CD14-positive monocyte (primary cell): ENCODE data around the gene ATP5IF1. TPM values are rescaled to one million over a fixed set of nuclear protein-coding genes. Genes with fewer than 3 reads are reported as not detected.

Experiments
- DNase-seq, 3 donors: peaks; one replicate each; pipeline ENCODE4 v3.0.0-alpha.2; 2011 to 2022
- H2AFZ ChIP-seq: 2 replicates; pipeline ENCODE4 v1.6.0; 2012; ENCODE audit warnings: mild to moderate bottlenecking, low read depth, low read length, inconsistent platforms; ENCODE audit not compliant: insufficient read depth, poor library complexity, severe bottlenecking
- H3K27ac ChIP-seq, 2 donors: 1 replicate in 1 of 2; 2 replicates in 1 of 2; pipeline ENCODE4 v1.5.1; 2012 to 2013; ENCODE audit warnings: low read length in 2 of 2, control low read depth in 1 of 2, inconsistent platforms in 1 of 2, low read depth in 1 of 2, mild to moderate bottlenecking in 1 of 2
- H3K27me3 ChIP-seq, 2 donors: one replicate each; pipeline versions ENCODE4 v1.6.0 to v1.6.1; 2011 to 2013; ENCODE audit warnings: low read length in 2 of 2; ENCODE audit not compliant: control insufficient read depth in 2 of 2, insufficient read depth in 2 of 2
- H3K36me3 ChIP-seq, 2 donors: replicated peaks in 1 of 2; 1 replicate in 1 of 2; 2 replicates in 1 of 2; pipeline versions ENCODE4 v1.5.1 to v1.6.1; 2012 to 2013; ENCODE audit warnings: low read length in 2 of 2, control low read depth in 1 of 2, inconsistent platforms in 1 of 2, mild to moderate bottlenecking in 1 of 2; ENCODE audit not compliant: insufficient read depth in 2 of 2, control insufficient read depth in 1 of 2
- H3K4me1 ChIP-seq, 2 donors: 1 replicate in 1 of 2; 2 replicates in 1 of 2; pipeline versions ENCODE4 v1.5.1 to v1.6.1; 2012 to 2013; ENCODE audit warnings: low read length in 2 of 2, control low read depth in 1 of 2, inconsistent platforms in 1 of 2, mild to moderate bottlenecking in 1 of 2, moderate library complexity in 1 of 2; ENCODE audit not compliant: insufficient read depth in 2 of 2, control insufficient read depth in 1 of 2
- H3K4me2 ChIP-seq: replicated peaks from 2 replicates; pipeline ENCODE3; 2012; ENCODE audit warnings: low read length, moderate library complexity, mild to moderate bottlenecking; ENCODE audit not compliant: poor library complexity, severe bottlenecking; ENCODE audit errors: extremely low read depth
- H3K4me3 ChIP-seq, 3 experiments: fragments of 200-600 bp in 1 of 3; sonication (generic) in 1 of 3; replicated peaks in 1 of 3; 1 replicate in 2 of 3; 2 replicates in 1 of 3; pipeline ENCODE4 v1.5.1; 2011 to 2013; ENCODE audit warnings: low read length in 3 of 3, mild to moderate bottlenecking in 3 of 3, control low read depth in 2 of 3, low read depth in 2 of 3, inconsistent platforms in 1 of 3, moderate library complexity in 1 of 3
- H3K79me2 ChIP-seq: 2 replicates; pipeline ENCODE4 v1.6.0; 2012; ENCODE audit warnings: mild to moderate bottlenecking, control low read depth, inconsistent platforms, low read length, moderate library complexity; ENCODE audit not compliant: insufficient read depth
- H3K9ac ChIP-seq: 2 replicates; pipeline ENCODE4 v1.6.0; 2017; ENCODE audit warnings: low read length, mild to moderate bottlenecking; ENCODE audit not compliant: insufficient read depth, poor library complexity, severe bottlenecking
- H3K9me3 ChIP-seq, 2 donors: replicated peaks in 1 of 2; 1 replicate in 1 of 2; 2 replicates in 1 of 2; pipeline versions ENCODE4 v1.5.1 to v1.6.1; 2012 to 2013; ENCODE audit warnings: low read length in 2 of 2, control low read depth in 1 of 2; ENCODE audit not compliant: control insufficient read depth in 1 of 2, insufficient read depth in 1 of 2
- H4K20me1 ChIP-seq: 2 replicates; pipeline ENCODE4 v1.6.0; 2012; ENCODE audit warnings: mild to moderate bottlenecking, low read length, control low read depth, moderate library complexity; ENCODE audit not compliant: insufficient read depth
- H3K27ac Mint-ChIP-seq, 7 donors: one replicate each; pipeline ENCODE4 v1.8.0; 2020; ENCODE audit warnings: mild to moderate bottlenecking in 7 of 7, mixed read lengths in 7 of 7, moderate library complexity in 6 of 7, inconsistent platforms in 2 of 7
- H3K27me3 Mint-ChIP-seq, 3 donors: one replicate each; pipeline ENCODE4 v1.8.0; 2021 to 2022; ENCODE audit warnings: low read depth in 3 of 3, mild to moderate bottlenecking in 3 of 3, mixed read lengths in 3 of 3, moderate library complexity in 3 of 3, inconsistent platforms in 1 of 3
- H3K36me3 Mint-ChIP-seq, 2 donors: one replicate each; pipeline ENCODE4 v1.8.0; 2020; ENCODE audit warnings: mixed read lengths in 2 of 2, inconsistent platforms in 1 of 2, mild to moderate bottlenecking in 1 of 2
- H3K4me1 Mint-ChIP-seq: one replicate; pipeline ENCODE4 v1.8.0; 2020; ENCODE audit warnings: mild to moderate bottlenecking, mixed read lengths
- H3K4me3 Mint-ChIP-seq, 2 donors: one replicate each; pipeline ENCODE4 v1.8.0; 2020; ENCODE audit warnings: mild to moderate bottlenecking in 2 of 2, mixed read lengths in 2 of 2, moderate library complexity in 1 of 2
- H3K9me3 Mint-ChIP-seq, 7 donors: one replicate each; pipeline ENCODE4 v1.8.0; 2020 to 2022; ENCODE audit warnings: mixed read lengths in 7 of 7, mild to moderate bottlenecking in 6 of 7, moderate library complexity in 6 of 7, inconsistent platforms in 2 of 7
- WGBS: methylation state at CpG from one replicate; pipeline ENCODE4 v1.1.5; 2013; ENCODE audit warnings: missing lambda C conversion rate; ENCODE audit not compliant: insufficient coverage; 5-methylcytosine and 5-hydroxymethylcytosine counted together
- intact Hi-C, 2 donors: fragments of 100-400 bp; cut with micrococcal nuclease; formaldehyde crosslinking; loops; one replicate each; pipeline versions ENCODE4 v1.15.0 to v1.15.1; 2023
- polyA minus RNA-seq: library from RNA; depleted of rRNA, polyadenylated mRNA; stranded (reverse); fragments of >200 nt; gene quantifications from 2 replicates; pipeline ENCODE4 v1.2.3, GENCODE V29; 2012
- polyA plus RNA-seq, 3 donors: library from polyadenylated mRNA; depleted of rRNA in 1 of 3; unstranded in 2 of 3; stranded (reverse) in 1 of 3; fragments of 300-500 nt in 2 of 3; fragments of >200 nt in 1 of 3; fragmentation: Illumina TruSeq in 2 of 3; gene quantifications; 1 replicate in 2 of 3; 2 replicates in 1 of 3; pipeline ENCODE4 v1.2.3, GENCODE V29; 2012 to 2021
- total RNA-seq, 12 experiments: library from RNA in 1 of 12; stranded (reverse) in 1 of 12; fragments of 120-200 nt in 1 of 12; gene quantifications; one replicate each; pipeline ENCODE4 v1.2.4 and lab custom pipeline; 2013 to 2026; ENCODE audit warnings: mixed read lengths in 6 of 12, inconsistent platforms in 1 of 12
- TF ChIP-seq, protein P1 (sequence below): fragments of 200-600 bp; IDR thresholded peaks from one replicate; pipeline ENCODE4 v1.8.0; 2022; ENCODE audit warnings: antibody characterized with exemption, mild to moderate bottlenecking

The ATP5IF1 gene
- total RNA-seq (2013), result 92.5 TPM
- polyA plus RNA-seq (100 to 1,000 TPM; 118 to 339 (median 296) TPM), polyA minus RNA-seq (17.2 and 45.7 TPM in 2 replicates), total RNA-seq (lab: John Stamatoyannopoulos, UW) (2.6 to 18.1 (median 13.6) reads per million in 11 experiments)

DNA sequence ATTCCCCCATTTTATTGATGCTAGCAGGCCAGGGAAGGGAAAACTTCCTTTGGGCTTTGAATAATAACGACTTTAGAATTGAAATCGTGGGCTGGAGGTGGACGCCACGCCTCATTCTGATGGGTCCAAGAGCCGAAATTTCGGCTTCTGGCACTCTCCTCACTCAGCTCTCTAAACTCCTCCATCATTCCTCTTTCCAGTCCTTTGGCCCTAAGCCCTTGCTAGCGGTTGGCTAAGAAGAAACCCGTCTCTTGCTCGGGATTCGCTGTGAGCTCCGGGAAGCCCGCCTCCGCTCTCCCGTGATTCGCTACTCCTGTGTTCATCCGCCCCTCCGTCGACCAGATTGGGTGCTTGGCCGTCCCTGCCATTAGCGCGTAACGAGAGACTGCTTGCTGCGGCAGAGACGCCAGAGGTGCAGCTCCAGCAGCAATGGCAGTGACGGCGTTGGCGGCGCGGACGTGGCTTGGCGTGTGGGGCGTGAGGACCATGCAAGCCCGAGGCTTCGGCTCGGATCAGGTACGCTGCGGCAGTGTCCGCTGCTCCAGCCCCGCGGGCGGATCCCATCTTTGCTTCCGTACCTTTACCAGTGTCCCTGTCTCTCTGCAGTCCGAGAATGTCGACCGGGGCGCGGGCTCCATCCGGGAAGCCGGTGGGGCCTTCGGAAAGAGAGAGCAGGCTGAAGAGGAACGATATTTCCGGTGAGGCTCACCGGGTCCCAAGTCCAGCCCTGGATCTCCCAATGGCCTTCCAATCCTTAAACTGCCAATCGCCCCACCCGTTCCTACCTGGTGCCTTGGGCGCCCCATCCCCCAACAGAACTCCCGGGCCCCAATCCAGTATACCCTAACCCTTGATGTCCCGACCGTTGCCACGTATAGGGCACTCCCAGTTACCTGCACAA, at the start of gene ATP5IF1:
TSS of gene ATP5IF1 (plus strand) at position 370 of the 901 bp plus-strand sequence. CDS start at position 430, 60 bp downstream.
- no peak within 1 kb of the TSS for H3K4me3 Mint-ChIP-seq
- H3K9ac ChIP-seq, result peak within 1 kb of the TSS; percentile 83
- no peaks in the 10 kb centered on the region for H4K20me1 ChIP-seq
- DNase-seq, result peak; percentile 95 to 98 (median 96)
- peaks cover 51% of the 10 kb centered on the region for H3K79me2 ChIP-seq
- peak within 1 kb of the TSS; percentile 100 for H2AFZ ChIP-seq
- H3K27me3 Mint-ChIP-seq, result no peaks in the 10 kb centered on the region
- TF ChIP-seq, protein P1, sequence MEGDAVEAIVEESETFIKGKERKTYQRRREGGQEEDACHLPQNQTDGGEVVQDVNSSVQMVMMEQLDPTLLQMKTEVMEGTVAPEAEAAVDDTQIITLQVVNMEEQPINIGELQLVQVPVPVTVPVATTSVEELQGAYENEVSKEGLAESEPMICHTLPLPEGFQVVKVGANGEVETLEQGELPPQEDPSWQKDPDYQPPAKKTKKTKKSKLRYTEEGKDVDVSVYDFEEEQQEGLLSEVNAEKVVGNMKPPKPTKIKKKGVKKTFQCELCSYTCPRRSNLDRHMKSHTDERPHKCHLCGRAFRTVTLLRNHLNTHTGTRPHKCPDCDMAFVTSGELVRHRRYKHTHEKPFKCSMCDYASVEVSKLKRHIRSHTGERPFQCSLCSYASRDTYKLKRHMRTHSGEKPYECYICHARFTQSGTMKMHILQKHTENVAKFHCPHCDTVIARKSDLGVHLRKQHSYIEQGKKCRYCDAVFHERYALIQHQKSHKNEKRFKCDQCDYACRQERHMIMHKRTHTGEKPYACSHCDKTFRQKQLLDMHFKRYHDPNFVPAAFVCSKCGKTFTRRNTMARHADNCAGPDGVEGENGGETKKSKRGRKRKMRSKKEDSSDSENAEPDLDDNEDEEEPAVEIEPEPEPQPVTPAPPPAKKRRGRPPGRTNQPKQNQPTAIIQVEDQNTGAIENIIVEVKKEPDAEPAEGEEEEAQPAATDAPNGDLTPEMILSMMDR, result no peak
- H3K4me1 ChIP-seq, result peaks cover 35 to 44% of the 10 kb centered on the region in 2 donors
- H3K9me3 ChIP-seq, result no peaks in the 10 kb centered on the region
- no peaks in the 10 kb centered on the region for H3K9me3 Mint-ChIP-seq
- peak within 1 kb of the TSS; percentile 53 to 86 for H3K27ac ChIP-seq
- intact Hi-C loops, result no loop called here
- H3K27me3 ChIP-seq, result no peaks in the 10 kb centered on the region
- H3K4me3 ChIP-seq, result peak within 1 kb of the TSS; percentile 68 to 94 (median 75)
- H3K36me3 Mint-ChIP-seq, result peaks cover 0 to 2% of the 10 kb centered on the region in 2 donors
- peaks cover 8% of the 10 kb centered on the region for H3K4me1 Mint-ChIP-seq
- peaks cover 0 to 9% of the 10 kb centered on the region in 2 donors for H3K36me3 ChIP-seq
- H3K27ac Mint-ChIP-seq, result no peak within 1 kb of the TSS
- WGBS, result under 1% methylated on average over 56 of the region's 60 CpGs
- peak within 1 kb of the TSS; percentile 87 for H3K4me2 ChIP-seq

DNA sequence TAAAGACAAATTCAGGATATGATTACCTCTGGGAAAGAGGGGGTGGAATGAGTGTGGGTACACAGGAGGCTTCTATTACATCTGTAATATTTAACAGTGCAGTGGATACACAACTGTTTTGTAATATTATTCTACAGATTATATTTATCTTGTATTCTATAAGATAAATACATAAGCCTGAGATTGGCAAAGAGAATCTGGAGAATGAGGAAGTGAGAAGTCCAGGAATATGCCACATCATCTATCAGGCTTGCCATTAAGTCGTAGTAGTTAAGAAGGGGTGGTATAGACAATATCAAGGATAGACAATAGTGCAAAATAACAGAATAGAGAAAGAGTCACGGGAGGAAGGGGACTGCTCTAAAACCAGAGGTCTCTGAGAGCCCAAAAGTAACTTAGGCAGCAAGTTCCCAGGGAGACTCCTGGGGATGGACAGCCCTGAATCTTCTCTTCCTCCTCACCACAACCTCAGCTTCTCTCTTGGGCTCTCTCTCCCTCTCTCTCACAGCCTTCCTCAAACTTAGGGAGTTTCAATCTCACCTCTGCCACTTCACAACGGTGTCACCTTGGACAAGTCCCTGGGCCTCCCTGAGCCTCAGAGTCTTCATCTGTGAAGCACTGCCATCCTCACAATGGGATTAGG, 45.5 kb upstream of the ATP5IF1 start:
- intact Hi-C loops, result no loop called here
- H3K27ac Mint-ChIP-seq, result peak overlapping the region; percentile 86 to 95 (median 93)
- peaks cover 0 to 2% (median 1%) of the 10 kb centered on the region in 3 donors for H3K27me3 Mint-ChIP-seq
- Histone ChIP-seq H3K27ac (peak overlapping the region; percentile 75 to 78), H3K36me3 (peaks cover 0 to 10% of the 10 kb centered on the region in 2 donors), H3K79me2 (no peaks in the 10 kb centered on the region), H2AFZ (peak overlapping the region; percentile 69), H3K4me3 (peak overlapping the region in 1 of 3 experiments; percentile 40), H3K4me1 (peaks cover 18 to 19% of the 10 kb centered on the region in 2 donors), H3K9ac (peak overlapping the region; percentile 16), H3K9me3 (no peaks in the 10 kb centered on the region), H4K20me1 (no peaks in the 10 kb centered on the region), H3K27me3 (no peaks in the 10 kb centered on the region), H3K4me2 (peak overlapping the region; percentile 35)
- peak overlapping the region in 1 of 2 donors; percentile 35 for H3K4me3 Mint-ChIP-seq
- peaks cover 10 to 21% of the 10 kb centered on the region in 2 donors for H3K36me3 Mint-ChIP-seq
- TF ChIP-seq, protein P1, result no peak
- peaks cover 15% of the 10 kb centered on the region for H3K4me1 Mint-ChIP-seq
- WGBS, result 19% methylated on average over 3 of the region's 3 CpGs
- no peaks in the 10 kb centered on the region for H3K9me3 Mint-ChIP-seq
- peak; percentile 44 to 67 (median 60) for DNase-seq
